GM12872 (cell line): ENCODE data around the gene PAK1IP1.

Experiments used
- CTCF ChIP-seq: IDR thresholded peaks from 3 replicates; pipeline ENCODE4 v1.5.1; 2011; ENCODE audit warnings: low read depth, mild to moderate bottlenecking, low read length, moderate library complexity; ENCODE audit not compliant: insufficient read depth

PAK1IP1 gene

GRCh38 chr6:10694302-10695085 lies at the start of gene PAK1IP1, which contains the start of gene C6orf52:
Gene PAK1IP1 (plus strand): TSS chr6:10694972. CDS start chr6:10694986, 14 bp downstream.
Gene C6orf52 (minus strand): TSS chr6:10694616. CDS start chr6:10687550, 7,066 bp downstream.
- no peak for TF ChIP-seq CTCF

- no peak for TF ChIP-seq CTCF
Observed at GRCh38 chr6:10655508-10656055, 39.2 kb upstream of the PAK1IP1 start.

GRCh38 chr6:10658910-10659698 lies 35.7 kb upstream of the PAK1IP1 start:
- TF ChIP-seq CTCF, result no peak

- no peak for TF ChIP-seq CTCF
Observed at GRCh38 chr6:10659699-10660348, 34.9 kb upstream of the PAK1IP1 start.

- TF ChIP-seq CTCF, result no peak
Observed at GRCh38 chr6:10662207-10662606, 32.6 kb upstream of the PAK1IP1 start.

GRCh38 chr6:10662742-10663141 lies 32.0 kb upstream of the PAK1IP1 start:
- TF ChIP-seq CTCF, result no peak
